Neural cell (in vitro differentiated cells): ENCODE measurements around the gene CHRM1. TPM values are rescaled to one million over a fixed set of nuclear protein-coding genes. Genes with fewer than 3 reads are reported as not detected.

Experiments
- H2AFZ ChIP-seq: fragments of 200-600, 300-800 bp; sonication (generic), shearing (Covaris generic); 2 replicates; pipeline ENCODE4 v1.6.0; 2014; ENCODE audit warnings: low read depth, mild to moderate bottlenecking, antibody characterized with exemption, low read length, moderate library complexity
- H3F3A ChIP-seq: fragments of 200-600 bp; shearing (Covaris generic); 2 replicates; pipeline ENCODE4 v1.6.1; 2016; ENCODE audit warnings: mild to moderate bottlenecking, moderate library complexity, mixed read lengths, antibody characterized with exemption, low read length; ENCODE audit not compliant: insufficient read depth, poor library complexity, severe bottlenecking
- H3K27ac ChIP-seq: fragments of 200-600, 300-800 bp; sonication (generic), shearing (Covaris generic); 2 replicates; pipeline ENCODE4 v1.5.1; 2014; ENCODE audit warnings: mild to moderate bottlenecking, low read length, moderate library complexity
- H3K27me3 ChIP-seq: fragments of 300-800, 200-600 bp; sonication (generic), shearing (Covaris generic); 2 replicates; pipeline ENCODE4 v1.6.0; 2014; ENCODE audit warnings: mild to moderate bottlenecking, low read depth, low read length, moderate library complexity; ENCODE audit not compliant: insufficient read depth
- H3K36me3 ChIP-seq: fragments of 300-800, 200-600 bp; sonication (generic), shearing (Covaris generic); 2 replicates; pipeline ENCODE4 v1.5.1; 2014; ENCODE audit warnings: mild to moderate bottlenecking, antibody characterized with exemption, low read length, moderate library complexity; ENCODE audit not compliant: insufficient read depth
- H3K4me2 ChIP-seq: fragments of 300-800, 200-600 bp; sonication (generic), shearing (Covaris generic); 2 replicates; pipeline ENCODE4 v1.6.0; 2014; ENCODE audit warnings: mild to moderate bottlenecking, low read length
- H3K4me3 ChIP-seq: fragments of 300-800, 200-600 bp; sonication (generic), shearing (Covaris generic); 2 replicates; pipeline ENCODE4 v1.5.1; 2014; ENCODE audit warnings: mild to moderate bottlenecking, low read length, moderate library complexity
- H3K79me2 ChIP-seq: fragments of 200-600 bp; shearing (Covaris generic); replicated peaks from 2 replicates; pipeline ENCODE4 v1.6.0; 2014; ENCODE audit warnings: mild to moderate bottlenecking, low read length, moderate library complexity; ENCODE audit not compliant: insufficient read depth
- H3K9ac ChIP-seq: fragments of 300-800, 200-600 bp; sonication (generic), shearing (Covaris generic); 2 replicates; pipeline ENCODE4 v1.6.1; 2016; ENCODE audit warnings: mild to moderate bottlenecking, low read length, mixed read lengths
- H3K9me2 ChIP-seq: fragments of 200-600 bp; shearing (Covaris generic); 2 replicates; pipeline ENCODE4 v1.6.1; 2016; ENCODE audit warnings: mild to moderate bottlenecking, low read length, mixed read lengths; ENCODE audit not compliant: insufficient read depth
- H3K9me3 ChIP-seq: fragments of 200-600, 300-800 bp; sonication (generic), shearing (Covaris generic); 2 replicates; pipeline ENCODE4 v1.6.1; 2016; ENCODE audit warnings: mild to moderate bottlenecking, mixed run types, low read length, moderate library complexity, mixed read lengths
- H4K20me1 ChIP-seq: fragments of 200-600 bp; shearing (Covaris generic); 2 replicates; pipeline ENCODE4 v1.6.1; 2016; ENCODE audit warnings: mild to moderate bottlenecking, mixed run types; ENCODE audit not compliant: insufficient read depth
- CTCF ChIP-seq: fragments of 450-650 bp; IDR thresholded peaks from 2 replicates; pipeline ENCODE4 v1.5.1; 2014; ENCODE audit warnings: antibody characterized with exemption, mild to moderate bottlenecking, moderate library complexity; ENCODE audit not compliant: poor library complexity, severe bottlenecking
- EP300 ChIP-seq: fragments of 450-650 bp; conservative IDR thresholded peaks from 2 replicates; pipeline ENCODE4 v1.6.1; 2014; ENCODE audit warnings: antibody characterized with exemption, mild to moderate bottlenecking, moderate library complexity; ENCODE audit not compliant: poor library complexity, severe bottlenecking
- EZH2 ChIP-seq: fragments of 200-600, 300-800 bp; shearing (Covaris generic), sonication (generic); IDR thresholded peaks from 2 replicates; pipeline ENCODE4 v1.6.1; 2014; ENCODE audit warnings: antibody characterized with exemption, low read length, borderline replicate concordance, mild to moderate bottlenecking; ENCODE audit not compliant: insufficient read depth, poor library complexity, severe bottlenecking
- MXI1 ChIP-seq: fragments of 450-650 bp; conservative IDR thresholded peaks from 2 replicates; pipeline ENCODE4 v1.6.1; 2014; ENCODE audit warnings: antibody characterized with exemption, mild to moderate bottlenecking; ENCODE audit not compliant: poor library complexity, severe bottlenecking
- POLR2AphosphoS5 ChIP-seq: IDR thresholded peaks from 2 replicates; pipeline ENCODE4 v1.6.1; 2012
- RAD21 ChIP-seq: fragments of 450-650 bp; conservative IDR thresholded peaks from 2 replicates; pipeline ENCODE4 v1.6.1; 2014; ENCODE audit warnings: antibody characterized with exemption, mild to moderate bottlenecking, moderate library complexity
- SMC3 ChIP-seq: fragments of 450-650 bp; conservative IDR thresholded peaks from 2 replicates; pipeline ENCODE4 v1.6.1; 2014; ENCODE audit warnings: antibody characterized with exemption, mild to moderate bottlenecking, moderate library complexity; ENCODE audit not compliant: poor library complexity
- TAF1 ChIP-seq: IDR thresholded peaks from 2 replicates; pipeline ENCODE4 v1.6.1; 2012; ENCODE audit warnings: low read depth
- polyA plus RNA-seq: library from polyadenylated mRNA; depleted of rRNA; stranded (reverse); fragments of >200 nt; gene quantifications from 2 replicates; pipeline ENCODE4 v1.2.3, GENCODE V29; 2014
- TF ChIP-seq, protein P1 (sequence below): IDR thresholded peaks from 2 replicates; pipeline ENCODE4 v1.6.1; 2012; ENCODE audit warnings: borderline replicate concordance

CHRM1 gene
- polyA plus RNA-seq, 1 donor from 2014 or later: not detected

DNA sequence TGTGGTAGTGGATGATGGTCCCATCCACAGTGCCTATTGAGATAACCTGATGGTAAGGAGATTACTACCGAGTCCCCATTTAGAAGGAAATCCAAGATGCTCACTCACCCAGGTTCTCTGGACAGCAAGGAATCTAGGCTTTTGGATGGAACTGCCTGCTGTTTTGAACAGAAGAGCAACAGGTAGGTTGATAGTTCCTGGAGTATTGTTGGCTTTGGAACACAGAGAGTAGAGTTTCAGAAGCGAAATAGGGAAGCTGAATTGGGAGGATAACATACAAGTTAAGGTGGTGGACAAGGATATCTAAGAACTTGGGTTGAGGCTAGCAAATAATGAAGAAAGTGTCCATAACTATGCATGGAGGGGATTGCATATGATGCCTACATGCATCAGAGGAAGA, 36.0 kb upstream of the CHRM1 start:
- Histone ChIP-seq H4K20me1 (no peaks in the 10 kb centered on the region), H3K79me2 (no peaks in the 10 kb centered on the region), H3K4me2 (no peak overlapping the region), H3K36me3 (no peaks in the 10 kb centered on the region), H2AFZ (no peak overlapping the region), H3K9me2 (no peaks in the 10 kb centered on the region), H3K9ac (no peak overlapping the region), H3K9me3 (no peaks in the 10 kb centered on the region), H3K27ac (no peak overlapping the region), H3F3A (no peaks in the 10 kb centered on the region), H3K27me3 (no peaks in the 10 kb centered on the region), H3K4me3 (no peak overlapping the region)
- no peak for TF ChIP-seq RAD21
- TF ChIP-seq EZH2: no peak
- TF ChIP-seq CTCF: no peak
- TF ChIP-seq EP300: no peak
- TF ChIP-seq TAF1: no peak

DNA sequence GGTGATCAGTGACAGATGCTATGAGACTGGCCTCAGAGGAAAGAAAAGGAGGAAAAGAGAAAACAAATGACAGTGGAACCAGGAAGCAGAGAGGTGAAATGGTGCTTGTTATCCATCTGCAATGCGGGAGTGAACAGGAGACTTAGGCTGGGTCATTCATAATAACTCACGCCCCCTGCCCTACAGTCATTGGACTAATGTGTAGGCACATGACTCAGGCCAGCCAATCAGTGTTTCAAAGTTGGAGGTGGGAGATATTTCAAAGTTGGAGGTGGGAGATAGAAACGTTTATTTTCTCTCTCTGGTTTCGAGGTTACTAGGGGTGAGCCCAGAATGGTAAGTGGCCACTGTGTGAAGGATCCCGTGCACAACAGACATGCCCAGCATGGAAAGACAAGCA, 33.3 kb upstream of the CHRM1 start:
- no peak overlapping the region for H3K9ac ChIP-seq
- H3K9me2 ChIP-seq: no peaks in the 10 kb centered on the region
- no peaks in the 10 kb centered on the region for H3K27me3 ChIP-seq
- no peaks in the 10 kb centered on the region for H3K79me2 ChIP-seq
- TF ChIP-seq, protein P1, sequence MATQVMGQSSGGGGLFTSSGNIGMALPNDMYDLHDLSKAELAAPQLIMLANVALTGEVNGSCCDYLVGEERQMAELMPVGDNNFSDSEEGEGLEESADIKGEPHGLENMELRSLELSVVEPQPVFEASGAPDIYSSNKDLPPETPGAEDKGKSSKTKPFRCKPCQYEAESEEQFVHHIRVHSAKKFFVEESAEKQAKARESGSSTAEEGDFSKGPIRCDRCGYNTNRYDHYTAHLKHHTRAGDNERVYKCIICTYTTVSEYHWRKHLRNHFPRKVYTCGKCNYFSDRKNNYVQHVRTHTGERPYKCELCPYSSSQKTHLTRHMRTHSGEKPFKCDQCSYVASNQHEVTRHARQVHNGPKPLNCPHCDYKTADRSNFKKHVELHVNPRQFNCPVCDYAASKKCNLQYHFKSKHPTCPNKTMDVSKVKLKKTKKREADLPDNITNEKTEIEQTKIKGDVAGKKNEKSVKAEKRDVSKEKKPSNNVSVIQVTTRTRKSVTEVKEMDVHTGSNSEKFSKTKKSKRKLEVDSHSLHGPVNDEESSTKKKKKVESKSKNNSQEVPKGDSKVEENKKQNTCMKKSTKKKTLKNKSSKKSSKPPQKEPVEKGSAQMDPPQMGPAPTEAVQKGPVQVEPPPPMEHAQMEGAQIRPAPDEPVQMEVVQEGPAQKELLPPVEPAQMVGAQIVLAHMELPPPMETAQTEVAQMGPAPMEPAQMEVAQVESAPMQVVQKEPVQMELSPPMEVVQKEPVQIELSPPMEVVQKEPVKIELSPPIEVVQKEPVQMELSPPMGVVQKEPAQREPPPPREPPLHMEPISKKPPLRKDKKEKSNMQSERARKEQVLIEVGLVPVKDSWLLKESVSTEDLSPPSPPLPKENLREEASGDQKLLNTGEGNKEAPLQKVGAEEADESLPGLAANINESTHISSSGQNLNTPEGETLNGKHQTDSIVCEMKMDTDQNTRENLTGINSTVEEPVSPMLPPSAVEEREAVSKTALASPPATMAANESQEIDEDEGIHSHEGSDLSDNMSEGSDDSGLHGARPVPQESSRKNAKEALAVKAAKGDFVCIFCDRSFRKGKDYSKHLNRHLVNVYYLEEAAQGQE: no peak
- TF ChIP-seq POLR2AphosphoS5 (no peak), CTCF (no peak), SMC3 (no peak), EZH2 (no peak), MXI1 (no peak), EP300 (no peak), RAD21 (no peak), TAF1 (no peak)
- no peaks in the 10 kb centered on the region for H4K20me1 ChIP-seq
- H2AFZ ChIP-seq: no peak overlapping the region
- H3K4me3 ChIP-seq: no peak overlapping the region
- no peak overlapping the region for H3K27ac ChIP-seq
- no peaks in the 10 kb centered on the region for H3F3A ChIP-seq
- H3K36me3 ChIP-seq: no peaks in the 10 kb centered on the region
- H3K9me3 ChIP-seq: no peaks in the 10 kb centered on the region
- H3K4me2 ChIP-seq: no peak overlapping the region
